GM21360 (cell line): ENCODE data around the gene PDCD1LG2.
A peak's percentile ranks its signal among the peaks of the same experiment; 100 is the strongest.

Source experiments
- ATAC-seq: cut with Tn5 transposase; IDR thresholded peaks from one replicate; pipeline ENCODE4 v1.9.1; 2021; ENCODE audit warnings: mild to moderate bottlenecking, moderate library complexity; ENCODE audit not compliant: unreplicated experiment

The PDCD1LG2 gene

DNA sequence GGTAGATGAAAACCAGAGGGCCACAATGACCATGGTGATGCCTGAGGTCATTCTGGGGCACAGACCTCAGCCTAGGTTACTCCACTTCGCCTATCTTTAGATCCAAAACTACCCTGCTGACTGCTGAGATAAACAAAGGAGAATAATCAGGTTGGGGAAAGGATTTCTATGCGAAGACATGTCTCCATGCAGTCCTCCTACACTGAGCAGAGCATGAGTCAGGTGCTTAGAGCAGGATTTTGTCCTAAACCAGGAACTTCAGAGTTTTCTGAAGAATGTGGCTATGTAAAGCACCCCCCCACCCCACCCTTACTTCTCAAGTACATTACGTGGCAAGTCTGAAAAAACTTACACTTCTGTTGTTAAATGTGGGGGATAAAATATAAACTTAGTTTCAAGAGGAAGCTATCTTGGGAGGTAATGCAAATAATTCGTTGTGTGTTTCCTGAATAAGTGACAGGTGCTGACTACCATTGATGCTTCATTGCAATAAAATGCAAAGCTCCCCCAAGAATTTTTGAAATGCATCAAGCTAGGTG is 19.4 kb downstream of the PDCD1LG2 start:
- ATAC-seq, result peak; percentile 47

DNA sequence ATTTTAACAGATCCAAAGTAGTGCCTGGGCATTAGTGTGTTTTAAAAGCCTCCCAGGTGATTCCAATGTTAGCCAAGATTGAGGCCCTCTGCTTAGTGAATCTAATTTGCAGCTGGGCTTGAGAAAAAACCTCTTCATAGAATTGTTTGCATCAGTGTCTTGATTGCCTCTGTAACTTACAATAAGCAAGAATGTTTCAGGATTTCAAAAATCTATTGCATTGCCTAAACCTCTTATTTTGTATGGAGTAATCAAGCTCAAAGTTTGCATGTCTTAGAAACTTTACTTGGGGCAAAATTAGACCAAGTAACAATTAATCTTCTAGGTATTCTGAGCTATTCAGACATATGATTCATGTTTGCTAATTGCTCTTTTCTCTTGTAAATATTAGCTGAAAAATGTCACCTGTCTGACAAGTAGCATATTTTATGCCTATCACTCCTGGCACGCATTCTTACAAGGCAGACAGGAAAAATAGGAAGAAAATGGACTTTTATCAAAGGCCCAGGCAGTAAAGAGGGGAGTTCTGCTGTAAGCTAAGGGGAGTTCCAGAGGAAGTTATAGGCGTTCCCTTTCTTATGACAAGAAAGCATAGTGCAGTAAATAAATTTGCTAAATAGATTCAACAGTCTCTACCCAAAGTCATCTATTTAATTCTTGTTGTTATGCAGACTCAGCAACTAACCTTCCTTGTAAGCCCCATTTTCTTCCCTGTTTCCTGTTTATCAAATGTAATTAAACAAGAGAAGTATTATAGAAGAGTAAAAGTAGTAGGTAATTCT is 21.0 kb downstream of the PDCD1LG2 start:
- no peak for ATAC-seq

DNA sequence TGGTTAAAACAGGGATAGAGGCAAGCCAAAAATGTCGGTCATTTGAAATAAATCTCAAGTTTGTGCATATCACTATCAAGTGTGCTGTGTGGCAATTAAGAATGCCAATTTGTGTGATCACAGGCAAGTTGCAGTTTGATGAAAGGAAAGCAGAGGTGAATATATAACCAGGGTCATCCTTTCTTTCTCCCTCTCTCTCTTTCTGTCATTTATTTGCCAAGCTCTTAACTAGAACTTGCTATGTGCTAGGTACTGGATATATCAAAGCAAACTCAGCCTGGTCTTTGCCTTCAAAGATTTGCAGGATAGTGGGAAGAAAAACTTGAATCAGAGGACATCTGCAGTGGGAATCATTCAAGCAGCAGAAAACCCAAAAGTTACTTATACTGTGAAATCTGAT is 22.0 kb downstream of the PDCD1LG2 start:
- no peak for ATAC-seq

DNA sequence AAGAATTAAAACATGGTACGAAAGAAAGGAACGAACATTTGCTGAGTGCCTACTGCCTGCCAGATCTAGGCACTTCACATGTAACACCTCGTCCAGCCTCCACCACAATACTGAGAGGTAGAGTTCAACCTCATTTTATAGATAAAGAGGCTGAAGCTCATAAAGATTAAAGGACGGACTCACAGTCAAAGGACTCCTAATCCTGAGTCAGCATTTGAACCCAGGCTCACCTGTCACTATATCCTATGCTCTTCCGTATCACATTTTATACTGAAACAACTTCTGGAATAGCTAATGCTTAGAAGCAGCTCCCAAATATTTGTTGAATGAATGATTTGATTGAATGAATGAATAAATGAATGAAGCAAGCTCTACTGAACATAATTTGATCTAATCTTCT is 22.5 kb downstream of the PDCD1LG2 start:
- ATAC-seq, result no peak

DNA sequence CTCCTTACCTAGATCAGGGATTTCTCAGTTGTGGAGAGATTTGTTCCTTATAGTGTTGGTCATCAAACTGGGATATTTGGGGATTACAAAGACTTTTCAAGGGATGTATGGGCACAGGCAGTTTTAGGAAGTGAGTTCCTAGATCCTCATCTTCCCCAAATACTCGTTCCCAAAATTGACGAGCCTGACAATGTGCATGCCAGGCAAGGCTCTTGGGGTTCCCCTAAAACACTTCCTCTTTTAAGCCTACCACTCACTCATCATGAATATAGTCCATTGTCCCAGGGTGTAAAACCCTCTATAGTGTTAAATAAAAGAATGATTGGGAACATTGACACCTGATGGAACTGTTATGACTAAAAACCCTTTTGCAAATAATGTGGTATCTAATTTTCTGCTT is 26.4 kb downstream of the PDCD1LG2 start:
- ATAC-seq, result no peak

DNA sequence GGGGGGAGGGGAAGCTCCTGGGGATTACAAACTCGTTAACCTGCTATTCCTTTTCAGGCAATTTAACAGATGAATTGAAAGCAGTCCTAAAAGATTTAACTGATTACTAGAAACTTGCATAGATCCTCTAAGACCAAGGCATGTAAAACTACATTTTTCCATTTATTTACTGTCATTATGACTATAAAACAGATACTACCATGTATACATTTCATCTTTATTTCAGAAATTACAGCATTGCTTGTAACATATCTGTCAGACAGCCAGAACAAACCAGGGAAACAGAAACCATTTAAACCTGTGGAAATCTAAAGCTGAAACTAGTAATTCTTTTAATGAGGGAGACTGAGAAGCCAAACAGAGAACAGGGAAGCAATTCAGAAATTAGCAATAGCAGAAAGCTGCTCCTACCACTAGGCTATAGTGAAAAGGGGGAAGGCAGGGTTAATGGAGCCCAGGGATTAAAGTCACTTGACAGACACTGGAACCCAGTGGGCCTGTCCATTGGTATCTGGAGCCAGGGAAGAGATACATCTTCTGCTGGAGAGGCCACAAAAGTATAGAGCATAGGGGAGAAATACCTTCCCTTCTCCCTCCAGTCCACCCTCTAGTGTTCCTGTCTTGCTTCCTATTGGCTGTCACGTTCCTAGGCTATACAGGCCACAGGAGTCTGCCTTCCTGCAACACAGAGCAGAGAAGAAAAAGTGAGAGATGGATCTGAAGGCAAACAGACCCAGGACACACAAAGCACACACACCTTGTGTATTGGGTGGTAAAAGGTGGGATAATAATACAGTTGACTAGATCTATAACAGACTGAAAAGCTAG is 33.8 kb downstream of the PDCD1LG2 start:
- ATAC-seq, result no peak

DNA sequence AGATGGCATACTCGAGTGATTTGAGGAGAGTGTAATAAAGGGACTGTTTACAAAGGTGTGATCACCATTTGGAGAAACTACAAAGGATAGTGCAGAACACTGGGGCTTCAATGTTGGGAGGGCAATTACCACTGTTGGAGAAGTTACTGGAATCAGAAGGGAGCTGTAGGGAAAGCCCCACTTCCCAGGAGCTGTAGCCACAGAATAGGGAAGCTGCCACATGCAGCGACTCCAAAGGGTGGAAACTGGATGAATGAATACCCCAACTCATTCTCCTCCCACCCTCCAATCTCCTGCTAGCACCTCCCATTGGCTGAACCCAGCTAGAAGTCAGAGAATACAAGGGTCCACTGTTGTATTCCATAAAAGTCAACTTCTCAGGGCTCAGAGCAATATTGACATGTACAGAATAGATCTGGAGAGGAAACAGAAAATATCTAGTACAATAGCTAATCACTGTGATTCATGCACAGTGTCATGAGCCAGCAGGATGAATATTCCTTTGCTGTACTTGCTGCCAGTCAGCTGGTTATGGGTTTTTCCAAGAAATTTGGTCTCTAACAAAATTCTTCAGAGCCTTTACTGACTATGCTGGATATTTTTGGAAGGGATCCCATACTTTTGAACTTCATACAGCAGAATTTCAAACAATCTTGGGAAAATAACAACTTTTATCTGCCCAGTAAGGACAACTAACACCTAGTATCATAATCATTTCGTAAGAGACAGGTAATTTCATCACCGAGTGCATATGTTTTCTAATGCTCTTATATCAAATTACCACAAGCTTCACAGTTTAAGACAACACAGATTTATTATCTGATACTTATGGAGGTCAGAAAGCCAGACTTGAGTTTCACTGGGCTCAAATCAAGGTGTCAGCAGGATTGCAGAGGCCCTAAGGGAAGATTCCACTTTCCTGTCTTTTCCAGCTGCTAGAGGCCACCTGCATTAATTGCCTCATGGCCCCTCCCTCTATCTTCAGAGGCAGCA is 39.6 kb downstream of the PDCD1LG2 start:
- ATAC-seq, result no peak

DNA sequence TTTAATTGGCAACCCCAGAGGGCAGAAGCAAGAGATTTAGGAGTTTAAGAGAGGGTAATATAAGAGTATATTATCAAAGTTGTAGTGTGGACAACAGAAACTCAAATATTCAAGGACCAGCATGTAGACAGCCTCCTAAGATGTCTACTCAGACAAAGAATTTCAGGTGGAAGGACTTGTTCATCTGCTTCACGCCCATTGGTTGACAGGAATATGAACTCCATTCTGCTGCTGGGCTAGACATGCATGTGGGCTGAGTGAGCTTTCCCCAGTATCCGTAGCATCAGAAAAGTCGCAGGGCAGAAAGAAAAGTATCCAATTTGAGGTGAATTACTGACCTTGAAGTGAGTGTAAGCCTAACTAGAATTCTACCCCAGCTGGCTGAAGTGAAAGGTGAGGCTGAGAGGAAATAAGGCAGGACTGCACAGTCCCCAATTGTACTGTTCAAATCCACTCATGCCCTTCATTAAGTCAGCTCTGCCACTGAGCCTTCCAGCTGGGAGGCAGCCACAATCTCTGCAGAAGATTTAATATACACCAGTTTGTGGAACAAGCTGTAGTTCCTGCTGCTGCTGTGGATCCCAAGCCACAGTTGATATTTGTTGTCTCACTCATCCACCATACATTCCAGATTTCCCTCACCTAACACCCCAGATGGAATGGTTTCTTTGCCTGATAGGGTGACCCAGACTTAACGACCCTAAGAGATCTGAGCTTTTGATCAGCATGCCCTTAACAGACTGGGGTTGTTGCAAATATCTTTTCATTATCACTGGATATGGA is 41.2 kb downstream of the PDCD1LG2 start:
- ATAC-seq, result no peak

DNA sequence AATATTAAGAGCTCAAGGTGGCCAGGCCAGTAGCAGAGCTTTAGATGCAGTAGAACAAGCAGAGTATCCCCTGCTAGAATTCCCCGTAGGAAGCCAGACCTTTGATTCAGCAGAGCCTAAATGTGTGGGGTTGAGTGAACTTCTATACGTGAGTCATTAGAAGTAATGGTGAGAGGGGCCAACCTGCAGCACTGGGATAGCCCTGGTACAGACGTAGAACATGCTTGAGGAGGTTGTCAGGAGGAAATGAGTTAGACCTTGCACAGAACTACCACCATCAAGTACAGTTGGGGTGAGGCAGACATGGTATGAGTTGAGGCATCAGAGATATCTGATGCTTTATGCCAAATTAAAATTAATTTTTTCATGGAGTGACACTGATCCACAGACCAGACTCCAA is 42.0 kb downstream of the PDCD1LG2 start:
- ATAC-seq, result no peak

DNA sequence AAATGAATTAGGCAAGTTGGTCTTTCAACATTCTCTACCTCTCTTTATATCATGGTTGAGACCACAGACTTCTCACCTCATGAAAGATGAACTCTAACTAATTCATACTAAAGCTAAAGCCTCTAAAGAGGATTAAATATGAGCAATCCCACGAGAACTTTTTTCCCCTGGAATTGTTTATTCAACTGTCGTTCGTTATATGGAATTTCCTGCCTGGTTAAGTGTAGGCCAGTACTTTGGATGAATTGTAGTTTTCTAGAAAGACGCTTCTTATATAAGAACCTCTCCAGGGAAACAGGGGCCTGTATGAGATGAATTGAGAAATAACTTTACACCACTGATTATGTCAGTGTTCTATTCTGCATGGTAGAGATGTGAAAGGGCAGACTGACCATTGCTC is 42.9 kb downstream of the PDCD1LG2 start:
- no peak for ATAC-seq

DNA sequence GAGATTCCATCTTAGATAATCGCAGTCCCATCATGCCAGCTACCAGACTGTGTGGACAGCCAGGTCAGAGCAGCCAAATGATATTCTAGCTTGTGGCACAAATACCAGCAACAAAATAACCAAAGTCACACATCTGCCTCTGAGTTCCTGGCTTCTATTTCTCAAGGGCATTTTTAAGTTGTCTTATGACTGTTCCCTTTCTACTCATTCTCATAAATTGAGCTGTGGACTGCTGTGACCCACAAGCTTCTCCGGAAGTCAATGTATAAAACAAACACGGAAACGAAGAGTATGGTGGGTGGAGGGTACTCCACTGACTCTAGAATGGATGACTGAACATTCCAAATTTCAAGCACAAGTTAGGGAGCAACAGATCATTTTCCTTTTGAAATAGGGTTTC is 43.9 kb downstream of the PDCD1LG2 start:
- ATAC-seq, result peak; percentile 63

DNA sequence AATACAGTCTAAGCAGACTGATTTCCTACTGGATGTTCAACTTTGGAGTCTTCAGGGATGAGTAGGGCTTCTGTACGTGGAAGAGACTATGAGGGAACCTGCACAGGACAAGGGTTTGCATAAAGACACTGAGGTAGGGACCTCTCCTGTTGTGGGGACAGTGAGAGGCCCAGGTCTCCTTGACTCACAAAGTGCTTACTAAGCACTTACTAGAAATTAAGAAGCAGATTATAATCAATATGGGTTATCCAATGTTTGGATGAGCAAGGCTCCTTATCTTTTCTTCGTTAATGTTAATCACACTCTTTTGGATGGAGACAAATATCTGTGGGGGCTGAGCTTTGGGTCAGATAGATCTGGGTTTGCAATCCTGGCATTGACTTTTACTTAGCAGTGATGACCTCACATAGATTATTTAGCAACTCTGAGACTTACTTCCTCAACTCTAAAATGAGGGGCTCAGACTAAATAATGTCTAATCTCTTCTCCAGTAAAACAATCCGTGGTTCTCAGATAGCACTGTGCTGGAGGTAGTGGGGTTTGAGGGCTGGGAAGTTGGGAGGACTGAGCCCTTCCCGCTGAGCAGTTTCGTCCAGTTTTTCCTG is 45.9 kb downstream of the PDCD1LG2 start:
- ATAC-seq, result no peak

DNA sequence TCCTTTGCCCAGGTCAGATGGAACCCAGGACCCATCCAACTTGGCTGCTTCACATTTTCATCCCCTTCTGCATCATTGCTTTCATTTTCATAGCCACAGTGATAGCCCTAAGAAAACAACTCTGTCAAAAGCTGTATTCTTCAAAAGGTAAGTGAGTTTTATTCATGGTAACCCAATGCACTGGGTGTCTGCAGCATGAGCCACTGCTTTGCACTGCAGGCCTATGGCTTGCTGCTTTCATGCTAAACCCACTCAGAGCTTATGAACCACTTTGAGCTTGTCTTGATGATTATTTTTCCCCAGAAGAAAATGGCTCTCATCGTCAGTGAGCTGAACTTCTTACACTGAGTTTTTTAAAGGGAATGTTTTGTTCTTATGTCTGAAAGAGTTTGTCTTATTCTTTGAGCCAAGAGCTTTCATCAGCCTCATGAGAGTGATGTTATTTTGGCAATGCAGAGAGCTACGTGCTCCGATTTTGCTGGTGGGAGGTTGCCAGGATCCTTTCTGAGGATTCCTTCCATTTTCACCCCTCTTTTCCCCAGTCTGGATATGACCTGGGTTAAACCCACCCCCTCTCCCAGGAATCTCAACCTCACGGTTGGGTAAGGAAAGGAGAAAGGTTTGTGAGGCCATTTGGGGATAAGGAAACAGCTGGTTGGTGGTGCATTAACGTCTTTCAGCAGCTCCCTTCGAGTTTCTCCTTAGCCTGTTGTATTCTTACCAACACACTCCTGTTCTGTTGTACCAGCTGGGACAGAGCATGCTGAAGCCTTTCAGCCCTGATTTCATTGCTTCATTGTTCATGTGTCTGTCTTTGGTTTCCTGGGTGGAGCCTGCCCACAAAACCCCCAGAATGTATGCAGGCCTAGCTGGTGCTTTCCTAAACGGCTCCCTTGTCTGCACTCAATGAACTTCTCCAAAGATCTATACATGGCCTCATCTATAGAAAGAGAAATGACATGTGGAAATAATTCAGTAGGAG is 47.6 kb downstream of the PDCD1LG2 start:
- ATAC-seq, result peak; percentile 54

DNA sequence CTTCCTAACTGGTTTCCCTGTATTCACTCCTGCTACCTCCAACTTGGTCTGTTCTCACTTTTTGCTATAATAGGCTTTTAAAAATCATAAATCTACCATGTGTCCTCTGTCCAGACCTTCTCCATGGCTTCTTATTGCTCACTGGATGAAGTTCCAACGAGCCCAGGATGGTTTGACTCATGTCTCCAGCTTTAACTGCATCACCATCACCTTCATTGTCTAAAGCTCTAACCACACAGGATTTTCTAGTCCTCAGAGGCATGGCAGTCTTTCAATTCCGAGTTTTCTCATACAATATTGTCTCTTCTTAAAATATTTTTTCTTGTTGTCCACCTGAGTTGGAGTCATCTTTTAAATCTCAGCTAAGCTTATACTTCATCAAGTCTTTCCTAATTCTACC is 49.3 kb downstream of the PDCD1LG2 start:
- no peak for ATAC-seq

DNA sequence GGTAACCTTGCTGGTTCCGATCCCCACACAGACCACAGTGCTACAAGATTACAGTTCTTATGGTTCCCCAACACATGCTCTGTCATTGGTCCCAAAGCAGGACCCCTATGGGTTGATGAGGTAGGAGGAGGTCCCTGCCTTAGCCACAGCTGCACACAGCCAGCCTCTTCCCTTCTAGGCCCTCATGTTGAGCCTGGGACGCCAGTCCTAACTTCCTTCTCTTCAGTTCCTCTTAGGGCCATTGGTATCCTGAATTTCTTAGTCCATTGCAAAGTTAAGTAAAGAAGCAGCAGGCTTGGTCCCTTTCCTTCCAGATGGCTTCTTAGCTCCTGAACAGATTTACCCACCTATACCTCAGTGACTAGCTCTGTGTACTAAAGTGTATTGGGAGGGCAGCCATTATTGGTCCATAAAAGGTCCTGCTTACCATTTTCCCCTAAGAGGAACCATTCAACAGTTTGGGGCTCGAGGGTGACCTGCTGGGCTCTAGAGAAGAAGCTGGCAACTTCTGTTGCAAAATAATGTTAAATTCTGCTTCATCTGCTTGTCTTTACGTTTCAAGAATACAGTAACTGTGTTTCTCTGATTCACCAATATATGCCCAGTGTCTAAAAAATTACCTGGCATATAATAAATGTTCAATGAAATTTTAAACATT is 50.2 kb downstream of the PDCD1LG2 start:
- no peak for ATAC-seq

DNA sequence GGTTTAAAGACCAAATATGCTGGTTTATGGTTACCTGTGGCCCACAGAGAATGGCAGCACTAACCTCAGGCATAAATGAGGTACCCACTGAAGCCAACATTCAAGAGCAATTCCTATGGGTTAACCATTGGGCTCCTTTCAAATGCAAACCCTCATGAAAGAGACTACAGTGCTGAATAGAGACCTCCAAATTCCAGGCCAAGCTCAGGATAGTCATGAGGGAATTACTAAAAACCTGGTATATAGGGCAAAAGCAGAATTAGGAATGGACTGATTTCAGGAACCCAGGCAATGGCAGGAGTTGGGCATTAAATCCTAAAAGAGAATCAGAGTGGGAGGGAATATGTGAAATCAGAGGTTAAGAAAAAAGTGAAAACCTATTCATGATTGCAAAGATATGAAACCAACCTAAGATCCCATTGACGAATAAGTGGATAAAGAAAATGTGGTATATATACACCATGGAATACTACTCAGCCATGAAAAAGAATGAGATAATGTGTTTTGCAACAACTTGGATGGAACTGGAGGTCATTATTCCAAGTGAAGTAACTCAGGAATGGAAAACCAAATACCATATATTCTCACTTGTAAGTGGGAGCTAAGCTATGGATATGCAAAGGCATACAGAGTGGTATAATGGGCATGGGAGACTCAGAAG is 51.6 kb downstream of the PDCD1LG2 start:
- ATAC-seq, result no peak

DNA sequence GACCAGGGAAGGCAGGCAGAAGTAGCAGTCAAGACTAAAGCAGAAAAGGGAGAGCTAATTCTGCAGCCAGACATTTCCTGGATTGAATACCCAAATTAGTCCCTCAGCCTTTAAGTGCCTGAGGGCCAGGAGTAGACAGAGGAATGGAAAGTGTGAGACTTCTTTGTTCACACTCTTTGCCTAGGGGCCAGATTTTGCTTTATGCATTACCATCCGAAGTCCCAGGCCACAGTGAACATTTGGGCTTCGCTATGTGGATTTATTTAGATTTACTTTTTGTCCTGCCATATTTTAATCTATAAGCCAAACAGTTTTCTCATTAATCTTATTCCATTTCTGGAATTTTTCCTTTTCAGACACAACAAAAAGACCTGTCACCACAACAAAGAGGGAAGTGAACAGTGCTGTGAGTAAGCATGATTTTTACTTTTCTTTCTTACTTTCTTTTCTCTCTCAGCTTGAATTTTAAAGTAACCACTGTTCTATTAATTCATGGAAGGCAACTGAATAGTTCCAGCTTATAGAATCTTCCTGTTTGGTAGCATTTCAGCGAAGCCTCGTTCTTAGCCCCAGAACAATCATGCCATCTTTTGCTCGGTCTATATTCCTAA is 52.6 kb downstream of the PDCD1LG2 start:
- no peak for ATAC-seq
